ENCODE data around the gene LARGE1.
"Not testable (repeated sequence)": the region's sequence is repeated elsewhere in the genome, so short reads cannot be mapped to it uniquely, and the experiment has no call there.

LARGE1 gene

DNA sequence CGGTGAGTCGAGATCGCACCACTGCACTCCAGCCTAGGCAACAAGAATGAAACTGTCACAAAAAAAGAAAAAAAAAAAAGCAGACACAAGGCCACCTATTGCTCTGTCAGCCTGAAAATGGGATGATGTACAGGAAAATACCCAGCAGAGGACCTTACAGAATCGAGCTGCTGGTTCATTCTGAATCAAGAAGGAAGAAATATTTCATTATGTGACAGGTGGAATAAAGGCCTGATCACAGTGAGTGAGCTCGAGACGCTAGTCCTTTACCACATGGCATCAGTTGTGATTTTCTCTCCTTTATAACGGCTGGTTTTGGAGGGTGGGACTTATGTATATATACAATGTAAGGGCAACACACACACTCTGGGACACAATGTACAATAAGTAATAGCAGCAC, 340.0 kb downstream of the LARGE1 start:
- no peak for DNase-seq

DNA sequence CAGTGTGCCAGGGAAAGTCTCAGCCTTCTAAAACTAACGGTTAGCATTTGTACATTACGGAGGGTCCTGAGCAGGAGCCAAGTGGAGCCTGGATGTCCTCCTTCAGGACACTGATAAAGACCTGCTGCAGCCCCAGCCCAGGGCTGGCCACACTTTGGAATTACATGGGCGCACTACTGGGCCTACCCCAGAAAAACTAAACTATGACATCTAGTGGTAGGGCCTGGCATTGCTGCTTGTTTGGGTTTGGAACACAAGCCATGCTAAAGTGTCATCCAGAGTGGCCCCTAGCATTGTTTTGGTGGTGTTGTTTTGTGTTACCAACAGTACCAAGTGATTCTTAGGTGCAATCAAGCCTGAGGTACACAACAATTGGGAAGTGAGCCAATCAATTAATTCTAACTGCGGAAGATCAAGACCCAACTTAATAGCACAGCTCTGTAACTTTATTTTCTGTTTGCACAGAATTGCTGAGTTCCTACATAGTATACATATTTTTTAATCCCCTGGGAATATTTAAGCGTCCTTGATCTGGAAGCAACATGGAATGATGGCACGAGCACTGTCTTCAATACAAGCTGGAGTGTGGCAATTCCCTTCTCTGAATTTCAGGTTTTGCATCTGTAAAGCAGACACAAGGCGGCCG, 340.7 kb downstream of the LARGE1 start:
- peak in 1 of 2 experiments; percentile 23 for DNase-seq

DNA sequence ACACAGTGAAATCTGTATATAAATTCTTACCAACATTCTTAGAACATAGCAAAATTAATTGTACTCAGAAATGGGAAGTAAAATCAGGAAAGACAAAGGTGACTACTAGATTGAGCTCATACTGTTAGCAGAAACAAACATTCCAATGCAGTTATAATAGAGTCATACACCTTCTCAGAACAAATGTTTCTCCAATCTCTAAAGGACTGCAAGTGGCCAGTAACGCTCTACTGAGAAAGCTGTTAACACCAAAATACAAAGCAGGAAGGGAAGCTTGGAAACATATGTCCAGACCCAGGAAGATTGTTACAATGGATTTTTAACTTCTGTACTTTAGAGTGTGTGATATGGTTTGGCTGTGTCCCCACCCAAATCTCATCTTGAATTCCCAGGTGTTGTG, 341.5 kb downstream of the LARGE1 start:
- DNase-seq, result no peak

DNA sequence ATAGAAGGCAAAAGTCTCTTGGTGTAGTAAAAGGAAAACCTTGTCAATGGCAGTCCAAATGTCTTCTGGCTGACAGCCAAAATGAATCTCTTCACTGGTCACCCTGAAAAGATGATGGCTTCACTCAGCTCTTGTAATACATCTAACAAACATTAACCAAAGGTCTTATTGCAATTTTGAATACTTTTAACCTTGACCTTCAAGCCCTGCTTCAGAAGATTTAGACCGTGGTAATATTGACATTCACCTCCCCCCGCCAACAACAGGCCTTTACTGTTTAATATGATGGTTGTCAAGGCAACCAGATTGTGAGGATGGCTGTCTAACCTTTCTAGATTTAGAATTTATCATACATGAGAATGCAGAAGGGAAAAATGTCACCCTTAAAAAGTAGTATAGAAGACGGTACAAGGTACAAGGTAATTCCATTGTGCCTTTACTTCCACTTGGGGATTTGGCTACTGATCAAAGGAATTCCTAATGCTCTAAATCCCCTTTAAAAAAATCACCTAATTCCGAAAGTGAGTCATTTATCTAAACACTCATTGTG, 342.3 kb downstream of the LARGE1 start:
- DNase-seq, result no peak

DNA sequence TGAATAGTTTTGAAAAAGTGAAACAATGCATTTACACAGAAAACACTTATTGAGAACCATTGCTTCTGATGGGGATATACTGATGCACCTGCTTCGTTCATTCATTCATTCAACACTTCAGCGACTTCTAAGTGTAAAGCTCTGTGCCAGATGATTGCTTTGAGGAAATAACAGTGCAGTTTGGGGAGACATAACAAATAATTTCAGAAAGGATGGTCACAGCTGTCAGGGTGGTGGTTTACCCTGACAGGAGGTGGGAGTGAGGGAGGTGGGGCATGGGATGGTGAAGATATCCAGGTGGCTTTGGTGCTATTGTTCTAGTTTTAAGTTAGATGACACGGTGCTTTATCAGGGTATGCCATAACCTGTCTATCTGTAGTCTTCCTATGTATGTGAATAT, 344.1 kb downstream of the LARGE1 start:
- DNase-seq, result no peak

DNA sequence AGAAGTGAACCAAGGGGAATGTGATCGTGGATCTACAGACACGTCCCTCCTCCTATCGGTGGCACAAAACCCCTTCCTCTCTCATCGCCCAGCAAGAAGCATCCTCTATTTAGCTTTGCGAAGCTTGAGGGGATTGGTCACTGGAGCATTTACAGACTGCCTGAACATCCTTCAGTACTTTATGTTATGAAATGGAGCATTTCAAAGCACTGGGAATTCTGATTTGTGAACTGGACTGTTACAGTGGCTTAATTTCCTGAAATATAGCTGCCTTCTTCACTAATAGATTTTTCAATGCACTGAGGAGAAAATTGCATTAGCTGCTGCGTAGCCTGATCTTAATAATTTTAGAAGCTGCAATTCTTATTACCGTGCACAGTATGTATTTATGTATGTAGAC, 344.5 kb downstream of the LARGE1 start:
- DNase-seq, result no peak

DNA sequence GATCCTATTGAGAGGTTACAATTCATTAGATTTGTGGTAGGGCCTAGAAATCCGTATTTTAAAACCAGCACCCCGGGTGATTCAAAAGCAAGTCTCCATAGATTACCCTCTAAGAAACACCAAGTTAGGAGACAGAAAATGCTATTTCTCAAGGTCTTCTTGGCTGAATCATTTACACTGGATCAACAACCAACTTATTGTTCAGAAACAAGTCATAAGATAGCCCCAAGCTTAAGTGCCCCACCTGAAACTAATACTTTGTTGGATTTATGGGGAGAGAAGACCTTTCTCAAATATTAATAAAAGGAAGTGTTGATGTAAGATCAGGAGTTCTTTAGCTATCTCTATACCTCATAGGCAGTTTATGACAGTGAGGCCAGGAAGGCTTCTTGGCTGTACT, 345.2 kb downstream of the LARGE1 start:
- no peak for DNase-seq

DNA sequence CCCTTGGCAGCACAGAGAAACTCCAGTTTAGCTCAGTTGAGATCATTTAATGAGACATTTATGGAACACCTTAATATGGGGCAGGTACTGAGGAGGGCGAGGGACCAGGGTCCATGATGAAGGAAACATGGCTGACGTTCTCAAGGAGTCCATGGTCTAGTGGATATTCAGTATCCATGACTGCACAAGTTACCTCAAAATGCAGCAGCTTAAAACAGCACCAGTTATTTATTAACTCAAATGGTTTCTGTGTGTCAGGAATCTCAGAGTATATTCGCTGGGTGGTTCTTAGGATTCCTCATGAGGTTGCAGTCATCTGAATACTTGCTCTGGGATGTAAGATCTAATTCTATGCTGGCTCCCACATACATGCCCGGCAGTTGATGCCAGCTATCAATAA, 346.8 kb downstream of the LARGE1 start:
- DNase-seq, result no peak

DNA sequence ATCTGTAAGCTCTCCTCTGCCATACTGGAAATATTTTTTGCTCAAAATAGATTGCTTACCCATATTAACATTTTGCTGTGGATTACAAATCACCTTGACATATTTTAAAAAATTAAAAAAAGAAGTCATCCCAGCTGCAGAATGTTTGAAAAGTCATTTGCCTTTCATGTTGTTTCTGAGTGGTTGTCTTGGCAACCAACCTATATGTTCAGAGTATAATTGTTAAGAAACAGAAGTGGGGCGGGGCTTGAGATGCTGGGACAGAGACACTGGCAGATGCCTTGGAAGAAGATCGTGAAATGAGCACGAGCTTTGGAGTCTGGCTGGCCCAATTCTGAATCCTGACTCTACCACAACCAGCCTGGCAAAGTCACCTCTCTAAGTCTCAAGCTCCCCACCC, 348.2 kb downstream of the LARGE1 start:
- DNase-seq, result no peak

DNA sequence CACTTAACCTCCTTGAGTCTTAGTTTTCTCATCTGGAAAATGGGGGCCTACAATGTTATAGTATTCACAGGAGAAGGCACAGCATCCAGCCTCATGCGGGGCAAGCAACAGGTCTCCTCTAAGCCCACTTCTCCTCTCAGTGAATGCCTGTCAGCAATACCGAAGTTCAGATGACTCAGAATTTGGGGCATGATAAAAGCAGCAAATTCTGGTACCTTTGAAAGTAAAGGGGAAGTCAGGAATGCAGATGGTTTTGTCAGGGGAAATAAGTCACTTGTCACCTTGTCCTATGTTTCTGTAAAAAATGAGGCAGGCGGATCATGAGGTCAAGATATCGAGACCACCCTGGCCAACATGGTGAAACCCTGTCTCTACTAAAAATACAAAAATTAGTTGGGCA, 350.2 kb downstream of the LARGE1 start:
- DNase-seq, result no peak

DNA sequence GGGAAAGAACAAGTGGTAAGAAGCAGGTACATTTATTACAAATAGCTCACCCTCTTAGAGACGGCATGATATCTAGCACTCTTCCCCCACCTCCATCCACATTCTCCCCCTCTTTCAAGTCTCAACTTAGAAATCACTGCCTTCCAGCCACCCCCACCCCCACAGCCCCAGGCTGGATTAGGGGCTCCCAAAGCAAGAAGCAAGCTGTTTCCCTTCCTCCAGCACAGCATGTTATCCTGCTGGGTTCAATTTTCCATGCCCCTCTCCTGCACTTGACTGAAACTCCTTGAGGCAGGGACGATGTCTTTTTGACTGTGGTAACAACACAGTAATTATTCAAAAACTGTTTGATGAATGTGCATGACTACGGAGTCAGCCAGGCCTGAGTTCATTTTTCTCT, 350.7 kb downstream of the LARGE1 start:
- no peak for DNase-seq

DNA sequence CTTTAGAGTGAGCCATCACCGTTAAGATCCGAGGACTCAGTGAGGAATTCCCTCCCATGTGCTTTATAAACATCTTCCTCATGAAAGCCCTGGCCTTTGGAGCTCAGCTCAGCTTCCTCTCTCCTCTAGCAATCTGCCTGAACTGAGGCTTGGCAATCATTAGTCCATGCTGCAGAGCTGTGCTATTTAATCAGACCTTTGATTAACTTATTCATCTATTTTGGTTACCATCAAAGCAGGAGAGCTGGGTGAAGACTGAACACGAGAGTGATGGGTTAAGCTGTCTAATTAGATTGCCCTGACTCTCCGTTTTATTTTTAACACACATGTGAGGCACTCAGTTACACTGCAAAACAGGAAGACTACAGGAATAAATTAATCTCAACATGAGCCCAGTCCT, 351.3 kb downstream of the LARGE1 start:
- DNase-seq, result no peak

DNA sequence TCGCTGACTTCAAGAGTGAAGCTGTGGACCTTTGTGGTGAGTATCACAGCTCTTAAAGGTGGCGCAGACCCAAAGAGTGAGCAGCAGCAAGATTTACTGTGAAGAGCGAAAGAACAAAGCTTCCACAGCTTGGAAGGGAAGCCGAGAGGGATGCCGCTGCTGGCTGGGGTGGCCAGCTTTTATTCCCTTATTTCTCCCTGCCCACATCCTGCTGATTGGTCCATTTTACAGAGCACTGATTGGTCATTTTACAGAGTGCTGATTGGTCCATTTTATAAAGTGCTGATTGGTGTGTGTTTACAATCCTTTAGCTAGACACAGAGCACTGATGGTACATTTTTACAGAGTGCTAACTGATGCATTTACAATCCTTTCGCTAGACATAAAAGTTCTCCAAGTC, 353.8 kb downstream of the LARGE1 start:
- DNase-seq, result not testable (repeated sequence)

DNA sequence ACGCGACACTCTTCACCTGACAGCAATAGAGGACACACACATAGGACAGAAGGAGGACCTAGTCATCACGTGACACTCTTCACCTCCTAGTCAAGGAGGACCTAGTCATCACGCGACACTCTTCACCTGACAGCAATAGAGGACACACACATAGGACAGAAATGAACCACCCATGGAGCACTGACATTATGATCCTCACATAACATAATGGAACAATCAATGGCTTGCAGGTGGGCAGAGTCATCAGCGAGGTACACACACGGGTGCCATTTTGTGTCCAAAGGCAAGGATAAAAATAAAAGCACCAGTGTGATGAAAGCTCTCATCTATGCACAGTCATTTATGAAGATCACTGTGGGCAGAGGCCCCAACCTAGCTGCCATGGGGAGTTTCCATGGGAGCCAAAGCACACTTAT, 354.7 kb downstream of the LARGE1 start:
- no peak for DNase-seq

DNA sequence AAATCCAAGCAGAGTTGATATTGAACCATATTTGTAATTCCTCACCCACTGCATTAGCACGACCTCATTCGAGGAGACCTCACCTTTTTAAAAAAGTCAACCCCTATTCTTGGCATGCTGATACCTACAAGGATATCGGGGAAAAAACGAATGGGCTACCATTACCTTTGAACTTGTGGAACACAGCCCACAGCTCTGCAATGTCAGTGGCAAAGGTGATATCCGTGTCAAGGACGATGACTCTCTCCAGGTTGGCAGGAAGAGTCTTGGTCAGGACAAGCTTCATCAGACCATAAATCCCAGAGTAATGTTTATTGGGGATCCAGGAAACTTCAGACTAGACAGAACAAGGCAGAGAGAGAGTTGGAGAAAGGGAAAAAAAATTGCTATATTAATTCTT, 355.6 kb downstream of the LARGE1 start:
- DNase-seq, result no peak

DNA sequence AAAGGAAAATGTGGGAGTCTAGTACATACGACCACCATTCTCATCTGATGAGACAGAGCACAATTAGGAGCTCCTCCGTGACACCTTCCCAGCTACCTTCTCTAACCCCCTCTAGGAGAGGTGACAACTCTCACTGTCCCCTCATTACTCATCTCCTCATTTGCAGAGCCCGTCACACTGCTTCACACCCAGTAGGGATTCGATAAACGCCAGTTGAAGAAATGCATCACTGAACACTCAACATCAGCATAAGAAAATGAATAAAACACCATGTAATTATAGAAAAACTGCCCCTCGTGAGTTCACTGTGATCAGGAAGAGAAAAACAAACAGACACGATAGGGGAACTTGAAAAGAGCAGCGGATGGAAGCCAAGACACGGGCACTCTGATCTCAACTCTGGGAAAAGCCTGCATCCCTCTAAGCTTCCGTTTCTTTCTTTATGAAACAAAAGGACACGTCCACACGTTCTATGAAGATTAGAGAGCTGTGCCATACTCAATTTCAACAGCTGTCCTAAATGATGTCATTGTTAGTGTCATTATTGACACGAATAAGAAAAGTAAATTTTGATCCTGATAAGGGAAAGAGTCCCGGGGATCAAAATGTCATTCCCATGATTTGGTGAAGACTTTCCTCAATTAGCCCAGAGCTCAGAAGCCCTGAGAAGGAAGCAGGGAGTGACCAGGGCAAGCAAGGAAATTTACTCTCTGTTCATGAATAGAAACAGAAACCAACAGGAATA, 356.9 kb downstream of the LARGE1 start:
- DNase-seq, result no peak

DNA sequence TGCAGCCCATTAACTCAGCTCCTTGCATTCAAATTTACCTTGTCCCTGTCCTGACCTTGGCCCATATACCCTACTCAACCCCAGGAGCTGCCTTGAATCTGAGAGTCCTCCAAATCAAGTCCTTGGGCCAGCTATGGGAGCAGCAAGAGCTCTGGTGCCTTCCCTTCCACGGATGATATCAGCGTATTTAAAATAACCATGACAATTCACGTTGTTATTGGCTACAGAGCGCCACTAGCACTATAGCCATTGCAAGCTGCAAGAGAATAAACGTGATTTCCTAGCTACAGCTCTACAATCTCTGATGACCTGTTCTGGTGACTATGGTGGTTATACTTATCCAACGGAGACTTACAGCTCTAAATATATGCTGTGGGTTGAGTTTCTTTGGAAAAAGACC, 357.8 kb downstream of the LARGE1 start:
- DNase-seq, result no peak

DNA sequence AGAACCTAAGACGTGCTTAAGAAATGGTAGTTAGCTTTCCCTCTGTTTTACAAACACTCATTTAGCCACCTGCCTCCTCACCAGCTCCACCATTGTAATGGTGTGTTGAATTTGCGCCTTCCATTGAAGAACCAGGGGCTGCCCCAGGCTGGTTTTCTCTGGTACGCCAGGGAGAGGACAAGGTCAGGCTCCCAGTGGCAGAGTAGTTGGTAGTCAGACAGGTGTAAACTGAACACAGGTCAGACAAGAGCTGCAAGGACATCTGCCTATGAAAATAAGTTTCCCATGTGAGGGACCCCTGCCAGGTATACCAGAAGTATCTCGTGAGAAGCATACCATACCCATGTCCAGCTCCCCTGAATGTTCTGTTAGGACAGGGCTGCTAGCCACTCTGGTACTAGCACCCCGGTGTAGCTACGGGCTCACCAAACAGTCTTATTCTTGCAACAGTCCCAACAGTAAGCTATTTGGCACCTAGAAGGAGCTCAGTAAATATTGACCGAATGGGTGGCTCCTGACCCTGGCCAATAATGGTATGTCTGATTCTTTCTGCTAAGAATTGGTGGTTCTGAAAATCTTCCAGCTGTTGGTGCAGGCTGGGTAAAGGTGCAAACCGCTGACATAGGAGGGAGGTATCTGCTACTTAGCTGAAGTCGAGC, 359.0 kb downstream of the LARGE1 start:
- DNase-seq, result no peak

DNA sequence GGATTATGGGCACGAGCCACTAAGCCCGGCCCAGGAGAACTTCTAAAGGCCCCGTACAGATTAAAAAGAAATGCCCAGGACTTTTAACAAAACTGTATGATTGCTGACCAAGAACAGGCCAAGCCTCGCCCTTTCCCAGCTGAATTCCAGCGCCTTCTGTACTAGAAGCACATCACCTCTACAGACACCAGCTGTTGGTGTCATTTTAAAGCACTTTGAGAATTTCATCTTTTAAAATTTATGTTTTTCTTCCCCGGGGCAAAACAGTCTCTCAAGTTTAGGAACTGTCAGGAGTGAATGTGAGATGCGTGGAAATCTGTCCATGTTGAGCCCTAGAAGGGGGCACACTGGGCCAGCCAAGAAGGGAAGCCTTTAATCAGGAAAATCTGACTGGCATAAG, 362.4 kb downstream of the LARGE1 start:
- DNase-seq, result no peak

DNA sequence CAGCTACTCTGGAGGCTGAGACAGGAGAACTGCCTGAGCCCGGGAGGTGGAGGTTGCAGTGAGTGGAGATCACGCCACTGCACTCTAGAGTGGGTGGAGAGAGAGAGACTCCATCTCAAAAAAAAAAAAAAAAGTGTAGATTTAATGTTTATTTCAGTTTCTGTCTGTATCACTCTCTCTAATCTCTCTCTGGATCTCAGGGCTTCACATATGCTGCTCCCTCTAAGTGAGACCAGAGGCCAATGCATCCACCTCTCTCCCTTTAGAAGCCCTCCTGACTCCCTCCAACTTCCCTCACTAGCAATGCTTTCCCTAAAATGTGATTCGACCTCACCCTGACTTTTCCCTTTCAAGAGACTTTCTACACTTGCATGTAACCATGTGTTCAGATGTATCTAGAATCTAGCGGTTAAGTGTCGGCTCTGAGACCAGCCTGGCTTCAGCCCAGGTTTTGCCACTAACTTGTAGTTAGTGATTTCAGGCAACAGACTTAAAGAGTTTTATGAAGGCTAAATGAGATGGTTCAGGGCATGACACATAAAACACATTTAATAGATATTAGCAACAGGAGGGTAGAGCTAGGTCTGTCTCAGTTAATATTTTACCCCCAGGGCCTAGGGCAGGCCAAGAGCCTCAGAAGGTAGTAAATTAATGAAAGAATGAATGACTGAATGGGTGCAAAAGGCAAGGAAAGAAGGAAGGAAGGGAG, 364.3 kb downstream of the LARGE1 start:
- DNase-seq, result no peak

DNA sequence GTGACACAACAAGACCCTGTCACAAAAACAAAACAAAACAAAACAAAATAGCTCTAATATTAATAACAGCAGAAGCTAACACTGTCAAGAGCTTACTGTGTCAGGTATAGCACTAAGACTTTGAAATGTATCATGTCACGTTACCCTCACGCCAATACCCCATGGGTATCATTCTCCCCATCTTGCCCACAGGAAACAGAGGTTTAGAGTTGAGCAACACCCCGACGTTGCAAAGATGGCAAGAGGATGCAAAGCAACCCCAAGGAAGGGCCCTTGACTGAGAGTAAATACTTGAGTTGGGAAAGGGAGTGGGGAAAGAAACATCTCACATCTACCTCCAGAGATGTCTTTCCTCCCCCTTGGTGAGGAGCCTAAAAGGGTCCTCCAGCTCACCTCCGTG, 366.8 kb downstream of the LARGE1 start:
- DNase-seq, result no peak

DNA sequence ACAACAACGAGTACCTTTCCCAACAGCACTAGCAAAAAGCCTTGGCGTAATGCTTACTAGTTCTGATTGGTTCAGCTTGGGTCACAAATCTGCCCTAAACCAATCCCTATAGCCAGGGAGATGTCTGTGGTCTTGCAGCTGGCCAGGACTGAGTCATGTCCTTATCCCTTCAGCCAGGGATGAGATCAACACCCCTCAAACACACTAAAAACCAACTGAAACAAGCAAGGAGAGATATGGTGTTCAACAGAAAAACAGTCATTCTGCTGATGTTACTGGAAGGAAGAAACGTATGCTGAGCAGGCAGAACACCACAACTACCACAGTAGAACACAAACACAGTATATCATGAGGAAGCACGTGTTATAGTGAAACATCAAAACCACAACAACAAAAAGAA, 375.6 kb downstream of the LARGE1 start:
- no peak for DNase-seq

DNA sequence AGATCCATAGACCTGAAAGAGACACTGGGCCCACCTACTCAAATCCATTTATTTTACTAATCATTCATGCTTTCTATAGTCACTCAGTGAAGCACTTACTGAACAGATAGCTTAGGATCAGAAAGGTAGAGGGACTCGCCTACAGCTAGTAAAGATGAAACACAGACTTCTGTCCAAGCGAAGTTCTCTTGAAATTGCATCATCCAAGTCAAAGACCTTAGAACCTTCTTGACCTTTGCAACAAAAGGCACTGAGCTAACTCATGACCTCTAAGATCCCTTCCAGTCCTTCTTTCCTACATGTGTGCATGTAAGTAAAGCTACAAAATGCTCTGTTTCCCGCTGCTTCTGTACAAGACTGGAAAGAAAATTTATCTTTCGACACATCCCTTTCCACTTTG, 377.6 kb downstream of the LARGE1 start:
- DNase-seq, result no peak
